GM06990 (cell line): Measurements from ENCODE around the gene ELP6.
"Not testable (repeated sequence)": the region's sequence is repeated elsewhere in the genome, so short reads cannot be mapped to it uniquely, and the experiment has no call there.

Source experiments
- DNase-seq: peaks from one replicate; pipeline ENCODE4 v3.0.0-alpha.2; 2011; ENCODE audit not compliant: insufficient read length; ENCODE audit errors: extremely low read depth
- H3K27me3 ChIP-seq: replicated peaks from 2 replicates; pipeline ENCODE4 v1.6.0; 2011; ENCODE audit warnings: low read length; ENCODE audit not compliant: control insufficient read depth, insufficient read depth
- H3K36me3 ChIP-seq: 2 replicates; pipeline ENCODE4 v1.5.1; 2011; ENCODE audit warnings: low read length; ENCODE audit not compliant: control insufficient read depth, insufficient read depth
- H3K4me3 ChIP-seq: replicated peaks from 2 replicates; pipeline ENCODE4 v1.5.1; 2011; ENCODE audit warnings: low read depth, mild to moderate bottlenecking, control low read depth, low read length
- CTCF ChIP-seq: IDR thresholded peaks from 2 replicates; pipeline ENCODE4 v1.5.1; 2011; ENCODE audit warnings: low read length, control low read depth, mild to moderate bottlenecking, inconsistent platforms; ENCODE audit not compliant: insufficient read depth, poor library complexity, severe bottlenecking

ELP6 gene

GRCh38 chr3:47491186-47491585 lies 22.3 kb downstream of the ELP6 start:
- no peak for DNase-seq
- H3K4me3 ChIP-seq = no peak overlapping the region
- no peaks in the 10 kb centered on the region for H3K27me3 ChIP-seq

GRCh38 chr3:47487265-47487664 lies 26.2 kb downstream of the ELP6 start:
- Histone ChIP-seq H3K27me3 (no peaks in the 10 kb centered on the region), H3K36me3 (peaks cover 1% of the 10 kb centered on the region), H3K4me3 (no peak overlapping the region)
- DNase-seq = no peak
- TF ChIP-seq CTCF = no peak

More at GRCh38 chr3:47491186-47491585, 22.3 kb downstream of the ELP6 start:
- peaks cover 11% of the 10 kb centered on the region for H3K36me3 ChIP-seq
- no peak for TF ChIP-seq CTCF

GRCh38 chr3:47485812-47486211 lies 27.7 kb downstream of the ELP6 start:
- H3K4me3 ChIP-seq = no peak overlapping the region
- DNase-seq = no peak
- no peaks in the 10 kb centered on the region for H3K27me3 ChIP-seq
- TF ChIP-seq CTCF = no peak
- peaks cover 1% of the 10 kb centered on the region for H3K36me3 ChIP-seq

GRCh38 chr3:47482366-47482765 lies 31.1 kb downstream of the ELP6 start:
- Histone ChIP-seq H3K4me3 (no peak overlapping the region), H3K27me3 (no peaks in the 10 kb centered on the region), H3K36me3 (no peaks in the 10 kb centered on the region; the same call in 1 of the 2 replicates)
- TF ChIP-seq CTCF = no peak
- DNase-seq = no peak

GRCh38 chr3:47481763-47482162 lies 31.7 kb downstream of the ELP6 start:
- not testable (repeated sequence) for H3K4me3 ChIP-seq, DNase-seq, H3K36me3 ChIP-seq, H3K27me3 ChIP-seq

- DNase-seq, H3K4me3 ChIP-seq, H3K27me3 ChIP-seq, H3K36me3 ChIP-seq: not testable (repeated sequence)
Observed at GRCh38 chr3:47480267-47480666, 33.2 kb downstream of the ELP6 start.

GRCh38 chr3:47479826-47480160 lies 33.7 kb downstream of the ELP6 start:
- DNase-seq = no peak
- Histone ChIP-seq H3K4me3 (no peak overlapping the region), H3K27me3 (no peaks in the 10 kb centered on the region), H3K36me3 (no peaks in the 10 kb centered on the region)
- TF ChIP-seq CTCF = no peak
